ENCODE measurements around the gene CBY3.

GRCh38 chr5:179697108-179697507 lies 16.3 kb upstream of the CBY3 start:
- no peak for TF ChIP-seq EZH2phosphoT487 (IDR thresholded peaks at IDR 0.05; ENCODE audit: borderline replicate concordance)
- TF ChIP-seq CTCF (IDR thresholded peaks at IDR 0.05 in 2 of 3, conservative IDR thresholded peaks at IDR 0.05 in 1 of 3; ENCODE audit: borderline replicate concordance in 1 of 3, insufficient read depth in 1 of 3, low read depth in 2 of 3, low read length in 2 of 3), result no peak
- no peak for TF ChIP-seq POLR2A (IDR thresholded peaks at IDR 0.05; ENCODE audit: borderline replicate concordance, extremely low read depth, insufficient read depth, insufficient read length)
- no peak for TF ChIP-seq EZH2 (IDR thresholded peaks at IDR 0.05)
- TF ChIP-seq REST (IDR thresholded peaks at IDR 0.05; ENCODE audit: low read depth), result no peak
- TF ChIP-seq FOSL1 (IDR thresholded peaks at IDR 0.05; ENCODE audit: low read depth), result no peak
- no peak for TF ChIP-seq RAD21 (IDR thresholded peaks at IDR 0.05; ENCODE audit: low read depth)
- TF ChIP-seq SP1 (IDR thresholded peaks at IDR 0.05; ENCODE audit: low read depth), result no peak
- no peak for TF ChIP-seq SIN3A (IDR thresholded peaks at IDR 0.05; ENCODE audit: low read depth)
- TF ChIP-seq POLR2AphosphoS5 (IDR thresholded peaks at IDR 0.05; ENCODE audit: low read depth, low read length), result no peak
- TF ChIP-seq ZBTB33 (IDR thresholded peaks at IDR 0.05; ENCODE audit: extremely low read depth, insufficient replicate concordance, low read length), result no peak
- no peak for TF ChIP-seq ZFX (IDR thresholded peaks at IDR 0.05)

All from HCT116 (cell line).